ENCODE data around the gene SLC15A4. TPM values are rescaled to one million over a fixed set of nuclear protein-coding genes. Genes with fewer than 3 reads are reported as not detected.

The SLC15A4 gene
- total RNA-seq, 4 donors from 2014 or later: 32.6 to 44.2 (median 39.7) TPM

DNA sequence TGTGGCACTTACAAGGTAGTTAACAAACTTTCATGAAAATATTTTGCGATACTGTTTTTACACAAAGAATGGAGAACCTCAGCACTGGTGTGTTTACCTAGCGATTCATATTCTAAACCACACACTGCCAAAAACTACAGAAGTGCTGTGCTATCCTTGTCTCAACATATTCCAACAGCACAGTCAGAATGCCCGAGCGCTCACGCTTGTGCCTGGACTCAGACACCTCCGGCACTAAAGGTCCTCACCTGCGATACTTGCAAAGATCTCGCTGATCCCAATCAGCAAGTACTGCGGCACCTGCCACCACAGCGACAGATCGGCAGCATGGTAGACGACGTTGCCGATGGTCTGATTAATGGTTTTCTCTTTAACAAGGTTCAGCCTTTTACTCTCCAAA lies 23.2 kb downstream of the SLC15A4 start:
- TF ChIP-seq, protein P1, sequence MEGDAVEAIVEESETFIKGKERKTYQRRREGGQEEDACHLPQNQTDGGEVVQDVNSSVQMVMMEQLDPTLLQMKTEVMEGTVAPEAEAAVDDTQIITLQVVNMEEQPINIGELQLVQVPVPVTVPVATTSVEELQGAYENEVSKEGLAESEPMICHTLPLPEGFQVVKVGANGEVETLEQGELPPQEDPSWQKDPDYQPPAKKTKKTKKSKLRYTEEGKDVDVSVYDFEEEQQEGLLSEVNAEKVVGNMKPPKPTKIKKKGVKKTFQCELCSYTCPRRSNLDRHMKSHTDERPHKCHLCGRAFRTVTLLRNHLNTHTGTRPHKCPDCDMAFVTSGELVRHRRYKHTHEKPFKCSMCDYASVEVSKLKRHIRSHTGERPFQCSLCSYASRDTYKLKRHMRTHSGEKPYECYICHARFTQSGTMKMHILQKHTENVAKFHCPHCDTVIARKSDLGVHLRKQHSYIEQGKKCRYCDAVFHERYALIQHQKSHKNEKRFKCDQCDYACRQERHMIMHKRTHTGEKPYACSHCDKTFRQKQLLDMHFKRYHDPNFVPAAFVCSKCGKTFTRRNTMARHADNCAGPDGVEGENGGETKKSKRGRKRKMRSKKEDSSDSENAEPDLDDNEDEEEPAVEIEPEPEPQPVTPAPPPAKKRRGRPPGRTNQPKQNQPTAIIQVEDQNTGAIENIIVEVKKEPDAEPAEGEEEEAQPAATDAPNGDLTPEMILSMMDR (IDR thresholded peaks at IDR 0.05; ENCODE audit: low read depth): no peak

GRCh38 chr12:128798571-128799341 lies 25.0 kb downstream of the SLC15A4 start:
- TF ChIP-seq, protein P1 (IDR thresholded peaks at IDR 0.05; ENCODE audit: low read depth): no peak

DNA sequence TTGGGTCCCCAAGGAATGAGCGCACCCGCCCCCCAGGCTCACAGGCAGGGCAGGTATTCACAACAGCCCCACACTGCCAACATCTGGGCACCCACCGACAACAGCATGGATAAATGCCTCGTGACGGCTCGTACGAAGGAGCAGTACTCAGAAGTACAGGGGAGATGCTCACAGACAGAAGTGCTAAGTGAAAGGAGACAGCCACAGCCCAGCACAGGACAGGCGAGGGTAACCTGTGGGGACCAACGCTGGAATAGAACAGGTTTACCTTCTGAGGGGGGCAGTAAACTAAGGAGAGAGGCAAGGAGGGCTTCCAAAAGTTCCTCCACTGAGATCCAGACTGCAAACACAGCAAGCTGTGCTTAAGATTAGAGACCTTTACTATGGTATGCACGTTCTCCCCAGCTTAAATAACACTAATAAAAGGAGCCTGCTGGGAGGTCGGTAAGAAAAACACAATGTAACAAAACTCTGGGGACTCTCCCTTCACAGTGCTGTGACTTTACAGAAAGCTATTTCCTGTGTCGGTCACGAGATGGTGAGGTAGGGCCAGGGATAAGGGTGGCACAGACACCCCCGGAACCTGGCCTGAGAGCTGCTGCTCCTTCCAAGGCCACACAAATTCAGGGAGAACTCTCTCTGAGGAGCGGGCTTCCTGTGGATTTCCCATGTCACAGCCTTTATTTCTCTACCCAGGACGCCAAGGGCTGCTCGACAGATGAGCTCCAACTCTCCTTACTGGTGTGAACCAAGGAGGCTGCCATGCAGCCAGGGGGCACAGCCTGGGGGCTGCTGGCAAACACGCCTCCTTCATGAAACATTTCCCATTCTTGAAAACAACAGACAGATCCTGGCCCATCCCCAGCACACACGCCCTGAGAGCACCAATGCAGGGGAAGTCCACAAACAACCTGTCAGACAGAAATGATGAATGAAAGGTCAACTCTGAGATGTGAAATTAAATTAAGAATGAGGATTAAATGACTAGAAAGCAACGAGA lies 26.3 kb downstream of the SLC15A4 start:
- TF ChIP-seq, protein P1 (IDR thresholded peaks at IDR 0.05; ENCODE audit: low read depth): no peak

- TF ChIP-seq, protein P1 (IDR thresholded peaks at IDR 0.05; ENCODE audit: low read depth): no peak
These were observed 27.2 kb downstream of the SLC15A4 start for GRCh38 chr12:128796439-128797118.

DNA sequence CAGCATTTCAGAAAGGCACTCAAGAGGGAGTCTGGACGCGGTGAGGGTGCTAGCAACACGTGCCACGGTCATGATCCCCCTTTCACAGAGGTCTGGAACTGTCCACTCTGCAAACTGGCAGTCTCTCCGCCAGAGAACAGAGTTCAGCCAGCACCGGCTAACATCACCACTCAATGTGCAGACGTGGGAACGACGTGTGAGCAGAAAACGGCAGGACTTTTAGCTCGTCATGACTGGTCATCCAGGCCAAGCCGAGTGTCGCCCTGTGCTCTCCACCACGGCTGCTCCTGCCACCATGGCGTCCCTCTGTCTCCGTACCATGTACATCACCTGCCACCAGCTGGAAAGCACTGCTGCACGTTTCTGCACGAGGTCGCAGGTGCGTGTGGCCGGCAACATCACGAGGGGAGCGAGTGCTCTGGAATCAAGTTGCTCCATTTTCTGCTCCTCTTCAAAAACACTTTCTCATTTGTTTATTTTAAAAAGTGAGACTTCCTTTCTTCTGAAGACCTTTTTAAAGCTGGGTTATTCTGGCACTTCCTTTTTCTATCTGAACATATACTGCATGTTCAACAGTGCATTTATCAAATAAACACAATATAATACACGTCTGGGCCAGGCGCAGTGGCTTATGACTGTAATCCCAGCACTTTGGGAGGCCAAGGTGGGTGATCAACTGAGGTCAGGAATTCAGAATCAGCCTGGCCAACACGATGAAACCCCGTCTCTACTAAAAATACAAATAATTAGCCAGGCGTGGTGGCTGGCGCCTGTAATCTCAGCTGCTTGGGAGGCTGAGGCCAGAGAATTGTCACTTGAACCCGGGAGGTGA lies 28.0 kb downstream of the SLC15A4 start:
- TF ChIP-seq, protein P1 (IDR thresholded peaks at IDR 0.05; ENCODE audit: low read depth): no peak

GRCh38 chr12:128794661-128795529 lies 28.9 kb downstream of the SLC15A4 start:
- TF ChIP-seq, protein P1 (IDR thresholded peaks at IDR 0.05; ENCODE audit: low read depth): no peak
